Measurements from ENCODE around the gene WDR1.

WDR1 gene

GRCh38 chr4:10069075-10069642 lies 47.4 kb downstream of the WDR1 start:
- peak; percentile 23 for ATAC-seq
- no peak for TF ChIP-seq ARNTL (CRISPR knock-in tag; IDR thresholded peaks at IDR 0.05; ENCODE audit: borderline replicate concordance, low read depth)
- TF ChIP-seq TCF4 (CRISPR knock-in tag; IDR thresholded peaks at IDR 0.05; ENCODE audit: borderline replicate concordance) = no peak
- no peak for TF ChIP-seq CREB5 (CRISPR knock-in tag; IDR thresholded peaks at IDR 0.05; ENCODE audit: low read depth)
- no peak for TF ChIP-seq BACH2 (CRISPR knock-in tag; IDR thresholded peaks at IDR 0.05; ENCODE audit: borderline replicate concordance)

- no peak for TF ChIP-seq CREB5 (CRISPR knock-in tag; IDR thresholded peaks at IDR 0.05; ENCODE audit: low read depth)
- no peak for TF ChIP-seq ZNF8 (CRISPR knock-in tag; IDR thresholded peaks at IDR 0.05)
- no peak for TF ChIP-seq TOX (CRISPR knock-in tag; IDR thresholded peaks at IDR 0.05; ENCODE audit: borderline replicate concordance)
- no peak for TF ChIP-seq PATZ1 (CRISPR knock-in tag; IDR thresholded peaks at IDR 0.05; ENCODE audit: borderline replicate concordance)
- TF ChIP-seq BACH2 (CRISPR knock-in tag; IDR thresholded peaks at IDR 0.05; ENCODE audit: borderline replicate concordance) = no peak
- no peak for TF ChIP-seq RARB (CRISPR knock-in tag; IDR thresholded peaks at IDR 0.05)
- no peak for TF ChIP-seq ZNF565 (CRISPR knock-in tag; conservative IDR thresholded peaks at IDR 0.05; ENCODE audit: low read depth)
- TF ChIP-seq ESRRG (CRISPR knock-in tag; IDR thresholded peaks at IDR 0.05) = no peak
- no peak for TF ChIP-seq PPARA (CRISPR knock-in tag; IDR thresholded peaks at IDR 0.05; ENCODE audit: borderline replicate concordance)
- TF ChIP-seq OSR1 (CRISPR knock-in tag; IDR thresholded peaks at IDR 0.05) = no peak
- no peak for TF ChIP-seq ISL1 (CRISPR knock-in tag; IDR thresholded peaks at IDR 0.05)
- TF ChIP-seq ZC3H10 (CRISPR knock-in tag; IDR thresholded peaks at IDR 0.05) = no peak
- TF ChIP-seq POU6F1 (CRISPR knock-in tag; IDR thresholded peaks at IDR 0.05; ENCODE audit: borderline replicate concordance, low read depth) = no peak
- no peak for TF ChIP-seq CSRNP3 (CRISPR knock-in tag; IDR thresholded peaks at IDR 0.05)
- TF ChIP-seq ARNTL (CRISPR knock-in tag; IDR thresholded peaks at IDR 0.05; ENCODE audit: borderline replicate concordance, low read depth) = no peak
- no peak for TF ChIP-seq TSHZ2 (CRISPR knock-in tag; IDR thresholded peaks at IDR 0.05)
- TF ChIP-seq ZFP30 (CRISPR knock-in tag; IDR thresholded peaks at IDR 0.05) = no peak
- no peak for TF ChIP-seq GLIS3 (CRISPR knock-in tag; IDR thresholded peaks at IDR 0.05)
- TF ChIP-seq TCF4 (CRISPR knock-in tag; IDR thresholded peaks at IDR 0.05; ENCODE audit: borderline replicate concordance) = no peak
Observed at GRCh38 chr4:10066670-10067651, 49.6 kb downstream of the WDR1 start.

More at GRCh38 chr4:10066670-10067651, 49.6 kb downstream of the WDR1 start:
- no peak for ATAC-seq
